B cell (primary cell): ENCODE data around the gene CAB39L.

Source experiments
- CTCF ChIP-seq: fragments of 200-600 bp; IDR thresholded peaks from one replicate; pipeline ENCODE4 v1.8.0; 2022; ENCODE audit warnings: antibody characterized with exemption, mild to moderate bottlenecking
- EZH2 ChIP-seq: IDR thresholded peaks from 2 replicates; pipeline ENCODE4 v1.6.1; 2012; ENCODE audit warnings: borderline replicate concordance, low read depth, mild to moderate bottlenecking, moderate library complexity, low read length; ENCODE audit not compliant: insufficient read depth, poor library complexity, severe bottlenecking

- TF ChIP-seq CTCF (no peak), EZH2 (no peak)
Measured at GRCh38 chr13:49441312-49441711, 2.6 kb downstream of the CAB39L start.
